ENCODE results near the gene ZFYVE16.
"Not testable (repeated sequence)": the region's sequence is repeated elsewhere in the genome, so short reads cannot be mapped to it uniquely, and the experiment has no call there.

ZFYVE16 gene

GRCh38 chr5:80487829-80488721 lies 80.2 kb downstream of the ZFYVE16 start, which contains the start of gene FAM151B:
Gene FAM151B, plus strand, starts transcription at chr5:80488100. Its CDS starts 24 bp downstream, at chr5:80488124.
- DNase-seq (ENCODE audit: low spot score) = peak; percentile 95

DNA sequence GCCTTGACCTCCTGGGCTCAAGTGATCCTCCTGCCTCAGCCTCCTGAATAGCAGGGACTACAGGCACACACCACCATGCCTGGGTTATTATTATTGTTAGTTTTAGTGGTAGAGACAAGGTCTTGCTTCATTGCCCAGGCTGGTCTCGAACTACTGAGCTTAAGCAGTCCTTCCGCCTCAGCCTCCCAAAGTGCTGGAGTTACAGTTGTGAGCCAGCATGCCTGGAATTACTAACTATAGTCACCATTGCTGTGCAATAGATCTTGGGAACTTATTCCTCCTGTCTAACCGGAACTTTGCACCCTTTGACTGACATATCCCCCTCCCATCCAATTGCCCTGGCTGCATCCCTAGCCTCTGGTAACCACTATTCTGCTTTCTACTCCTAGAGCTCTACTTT lies 83.4 kb downstream of the ZFYVE16 start:
- DNase-seq (ENCODE audit: low spot score) = no peak

- no peak for DNase-seq (ENCODE audit: low spot score)
Observed at GRCh38 chr5:80492741-80493140, 84.9 kb downstream of the ZFYVE16 start.

DNA sequence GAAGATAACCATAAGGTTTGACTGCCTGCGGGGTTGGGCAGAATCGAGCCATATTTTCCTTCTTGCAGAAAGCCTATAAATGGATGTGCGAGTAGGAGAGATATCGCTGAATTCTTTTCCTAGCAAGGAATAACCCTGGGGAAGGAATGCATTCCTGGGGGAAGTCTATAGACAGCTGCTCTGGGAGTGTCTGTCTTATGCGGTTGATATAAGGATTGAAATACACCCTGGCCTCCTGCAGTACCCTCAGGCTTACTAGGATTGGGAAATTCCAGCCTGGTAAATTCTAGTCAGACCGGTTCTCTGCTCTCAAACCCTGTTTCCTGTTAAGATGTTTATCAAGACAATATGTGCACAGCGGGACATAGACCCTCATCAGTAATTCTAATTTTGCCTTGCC lies 85.6 kb downstream of the ZFYVE16 start:
- not testable (repeated sequence) for DNase-seq (ENCODE audit: low spot score)

DNA sequence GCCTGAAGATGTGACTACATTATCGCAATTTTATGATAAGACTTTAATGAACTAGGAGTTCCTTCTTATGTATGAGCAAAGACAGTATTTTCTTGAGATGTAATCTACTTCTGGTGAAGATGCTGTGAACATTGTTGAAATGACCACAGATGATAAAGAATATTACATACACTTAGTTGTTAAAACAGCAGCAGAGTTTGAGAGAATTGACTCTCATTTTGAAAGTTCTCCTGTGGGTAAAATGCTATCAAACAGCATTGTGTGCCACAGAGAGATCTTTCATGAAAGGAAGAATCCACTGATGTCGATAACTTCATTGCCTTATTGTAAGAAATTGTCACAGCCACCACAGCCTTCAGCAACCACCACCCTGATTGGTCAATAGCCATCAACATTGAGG lies 88.0 kb downstream of the ZFYVE16 start:
- no peak for DNase-seq (ENCODE audit: low spot score)

- no peak for DNase-seq (ENCODE audit: low spot score)
Observed at GRCh38 chr5:80502800-80503199, 94.9 kb downstream of the ZFYVE16 start.

DNA sequence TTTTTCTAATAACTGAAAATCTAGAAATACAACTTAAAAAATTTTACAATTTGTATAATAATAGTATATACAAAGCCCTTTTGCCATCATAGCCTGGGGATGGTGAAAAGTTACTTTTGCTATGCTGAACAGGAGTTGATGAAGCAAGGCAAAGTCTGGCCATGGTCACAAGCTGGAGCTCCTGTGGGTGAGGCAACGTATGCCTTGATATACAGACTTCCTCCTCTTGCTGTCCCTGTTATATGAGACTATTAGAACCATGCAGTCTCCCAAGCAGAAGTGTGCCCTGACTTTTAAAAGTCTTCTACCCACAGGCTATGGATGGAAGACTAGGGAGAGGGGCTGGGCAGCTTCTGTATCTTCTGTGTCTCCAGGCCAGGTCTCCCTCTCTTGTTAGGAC lies 95.8 kb downstream of the ZFYVE16 start:
- no peak for DNase-seq (ENCODE audit: low spot score)

DNA sequence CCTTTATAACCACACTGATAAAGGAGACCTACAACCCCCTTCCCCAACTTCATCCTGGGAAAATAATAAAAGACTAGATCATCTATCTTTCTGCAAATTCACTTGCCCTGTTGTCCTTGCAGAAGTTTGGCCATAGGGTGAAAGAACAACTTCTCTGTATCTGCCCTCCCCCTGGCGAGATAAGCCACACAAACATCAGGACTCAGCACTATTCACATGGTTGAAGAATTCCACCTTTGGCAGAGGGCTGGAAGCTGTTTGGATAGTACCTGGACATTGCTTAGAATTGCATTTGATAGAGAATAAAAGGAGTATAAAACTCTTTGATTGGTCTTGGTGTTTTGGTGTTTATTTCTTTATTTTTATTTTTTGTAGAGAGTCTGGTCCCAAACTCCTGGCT lies 97.0 kb downstream of the ZFYVE16 start:
- DNase-seq (ENCODE audit: low spot score) = no peak

DNA sequence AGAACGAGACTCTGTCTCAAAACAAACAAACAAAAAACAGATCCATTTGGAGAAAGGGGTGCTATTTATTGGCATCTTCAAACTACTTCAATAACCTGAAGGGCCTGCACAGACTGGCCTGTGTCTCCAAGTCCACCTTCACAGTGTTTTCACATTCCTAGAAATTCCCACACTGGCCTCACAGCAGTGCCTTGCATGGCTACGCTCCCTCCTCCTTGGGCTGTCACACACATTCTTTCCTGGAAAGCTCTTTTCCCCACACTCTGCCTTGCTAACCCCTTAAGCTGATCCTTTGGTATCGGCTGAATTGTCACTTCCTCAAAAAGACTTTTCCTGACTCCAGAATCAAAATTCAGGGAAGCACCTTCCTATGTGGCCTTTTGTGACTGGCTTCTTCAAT lies 99.8 kb downstream of the ZFYVE16 start:
- no peak for DNase-seq (ENCODE audit: low spot score)

- DNase-seq (ENCODE audit: low spot score) = no peak
Observed at GRCh38 chr5:80508844-80509243, 101.0 kb downstream of the ZFYVE16 start.

GRCh38 chr5:80509362-80509761 lies 101.5 kb downstream of the ZFYVE16 start:
- DNase-seq (ENCODE audit: low spot score) = no peak

- DNase-seq (ENCODE audit: low spot score) = no peak
Observed at GRCh38 chr5:80516826-80517225, 109.0 kb downstream of the ZFYVE16 start.
